Body of pancreas (tissue), 4 donors: Measurements from ENCODE around the gene S1PR2.

Experiments
- POLR2A ChIP-seq, 3 donors: fragments of 450-650 bp; IDR thresholded peaks; one replicate each; pipeline ENCODE4 v1.6.1; 2016; ENCODE audit warnings: antibody characterized with exemption in 3 of 3, mild to moderate bottlenecking in 2 of 3
- TF ChIP-seq, protein P1 (sequence below), 7 experiments: fragments of 450-650 bp in 4 of 7; fragments of 200-600 bp in 3 of 7; sonication (generic) in 3 of 7; IDR thresholded peaks; one replicate each; pipeline ENCODE4 v1.5.1; 2016 to 2019; ENCODE audit warnings: antibody characterized with exemption in 7 of 7

GRCh38 chr19:10235003-10235402, 3.9 kb upstream of the S1PR2 start:
- no peak for TF ChIP-seq POLR2A (IDR thresholded peaks at IDR 0.05)
- TF ChIP-seq, protein P1, sequence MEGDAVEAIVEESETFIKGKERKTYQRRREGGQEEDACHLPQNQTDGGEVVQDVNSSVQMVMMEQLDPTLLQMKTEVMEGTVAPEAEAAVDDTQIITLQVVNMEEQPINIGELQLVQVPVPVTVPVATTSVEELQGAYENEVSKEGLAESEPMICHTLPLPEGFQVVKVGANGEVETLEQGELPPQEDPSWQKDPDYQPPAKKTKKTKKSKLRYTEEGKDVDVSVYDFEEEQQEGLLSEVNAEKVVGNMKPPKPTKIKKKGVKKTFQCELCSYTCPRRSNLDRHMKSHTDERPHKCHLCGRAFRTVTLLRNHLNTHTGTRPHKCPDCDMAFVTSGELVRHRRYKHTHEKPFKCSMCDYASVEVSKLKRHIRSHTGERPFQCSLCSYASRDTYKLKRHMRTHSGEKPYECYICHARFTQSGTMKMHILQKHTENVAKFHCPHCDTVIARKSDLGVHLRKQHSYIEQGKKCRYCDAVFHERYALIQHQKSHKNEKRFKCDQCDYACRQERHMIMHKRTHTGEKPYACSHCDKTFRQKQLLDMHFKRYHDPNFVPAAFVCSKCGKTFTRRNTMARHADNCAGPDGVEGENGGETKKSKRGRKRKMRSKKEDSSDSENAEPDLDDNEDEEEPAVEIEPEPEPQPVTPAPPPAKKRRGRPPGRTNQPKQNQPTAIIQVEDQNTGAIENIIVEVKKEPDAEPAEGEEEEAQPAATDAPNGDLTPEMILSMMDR (IDR thresholded peaks at IDR 0.05): no peak
